NCI-H187 treated with DMSO at 0.1 percent for 48 hours (cell line): ENCODE measurements around the gene SLC4A1AP.
A peak's percentile ranks its signal among the peaks of the same experiment; 100 is the strongest.
"Not testable (repeated sequence)": the region's sequence is repeated elsewhere in the genome, so short reads cannot be mapped to it uniquely, and the experiment has no call there.

Experiments used
- DNase-seq: peaks from one replicate; lab custom pipeline; 2025; lab: John Stamatoyannopoulos, UW

The SLC4A1AP gene

GRCh38 chr2:27651056-27651455 is 12.6 kb upstream of the SLC4A1AP start:
- no peak for DNase-seq

- no peak for DNase-seq
Measured at GRCh38 chr2:27652341-27652740, 11.3 kb upstream of the SLC4A1AP start.

GRCh38 chr2:27652790-27653189 is 10.9 kb upstream of the SLC4A1AP start:
- no peak for DNase-seq

GRCh38 chr2:27653397-27653796 is 10.3 kb upstream of the SLC4A1AP start:
- no peak for DNase-seq

GRCh38 chr2:27655155-27655951 is 8.3 kb upstream of the SLC4A1AP start:
- DNase-seq, result no peak

GRCh38 chr2:27661371-27661770 is 2.3 kb upstream of the SLC4A1AP start:
- DNase-seq, result no peak

GRCh38 chr2:27664154-27664574 is 475 bp downstream of the SLC4A1AP start:
- DNase-seq, result no peak

- DNase-seq, result no peak
Measured at GRCh38 chr2:27664622-27665363, 1.1 kb downstream of the SLC4A1AP start.

GRCh38 chr2:27667446-27667845 is 3.8 kb downstream of the SLC4A1AP start:
- no peak for DNase-seq

GRCh38 chr2:27671235-27671634 is 7.5 kb downstream of the SLC4A1AP start:
- DNase-seq, result no peak

- DNase-seq, result peak; percentile 77
Measured at GRCh38 chr2:27672723-27673486, 9.2 kb downstream of the SLC4A1AP start.

- no peak for DNase-seq
Measured at GRCh38 chr2:27680571-27680970, 16.9 kb downstream of the SLC4A1AP start.

GRCh38 chr2:27681841-27682240 is 18.2 kb downstream of the SLC4A1AP start:
- no peak for DNase-seq

GRCh38 chr2:27682334-27682771 is 18.7 kb downstream of the SLC4A1AP start:
- not testable (repeated sequence) for DNase-seq

- peak; percentile 79 for DNase-seq
Measured at GRCh38 chr2:27683390-27684071, 19.8 kb downstream of the SLC4A1AP start.

GRCh38 chr2:27685006-27685405 is 21.3 kb downstream of the SLC4A1AP start:
- DNase-seq, result not testable (repeated sequence)

GRCh38 chr2:27685577-27685976 is 21.9 kb downstream of the SLC4A1AP start:
- DNase-seq, result no peak

- no peak for DNase-seq
Measured at GRCh38 chr2:27687232-27687631, 23.5 kb downstream of the SLC4A1AP start.

GRCh38 chr2:27689424-27689823 is 25.7 kb downstream of the SLC4A1AP start:
- no peak for DNase-seq

- DNase-seq, result no peak
Measured at GRCh38 chr2:27690052-27690451, 26.4 kb downstream of the SLC4A1AP start.

GRCh38 chr2:27697660-27698059 is 34.0 kb downstream of the SLC4A1AP start:
- DNase-seq, result no peak

- DNase-seq, result no peak
Measured at GRCh38 chr2:27701676-27702075, 38.0 kb downstream of the SLC4A1AP start.
